ENCODE measurements around the gene UAP1. TPM values are rescaled to one million over a fixed set of nuclear protein-coding genes. Genes with fewer than 3 reads are reported as not detected.
A peak's percentile ranks its signal among the peaks of the same experiment; 100 is the strongest.

Gene UAP1
- total RNA-seq (2021) (33.1 and 39.8 TPM in 2 replicates), Bru-seq, nascent RNA (percentile 86 among the genes with signal in this experiment), BruChase-seq, experiment 1, labeled RNA remaining after a 2-hour chase (percentile 85 among the genes with signal in this experiment), BruChase-seq, experiment 2, labeled RNA remaining after a 6-hour chase (percentile 88 among the genes with signal in this experiment)
- long read RNA-seq, transcript UAP1-201 (11 exons, 2,377 nt): major isoform, 69 of 94 reads
- long read RNA-seq, partial matches to known transcripts: 6 of 94 reads
- long read RNA-seq, other reads (novel, unspliced or antisense): 16 of 94 reads

DNA sequence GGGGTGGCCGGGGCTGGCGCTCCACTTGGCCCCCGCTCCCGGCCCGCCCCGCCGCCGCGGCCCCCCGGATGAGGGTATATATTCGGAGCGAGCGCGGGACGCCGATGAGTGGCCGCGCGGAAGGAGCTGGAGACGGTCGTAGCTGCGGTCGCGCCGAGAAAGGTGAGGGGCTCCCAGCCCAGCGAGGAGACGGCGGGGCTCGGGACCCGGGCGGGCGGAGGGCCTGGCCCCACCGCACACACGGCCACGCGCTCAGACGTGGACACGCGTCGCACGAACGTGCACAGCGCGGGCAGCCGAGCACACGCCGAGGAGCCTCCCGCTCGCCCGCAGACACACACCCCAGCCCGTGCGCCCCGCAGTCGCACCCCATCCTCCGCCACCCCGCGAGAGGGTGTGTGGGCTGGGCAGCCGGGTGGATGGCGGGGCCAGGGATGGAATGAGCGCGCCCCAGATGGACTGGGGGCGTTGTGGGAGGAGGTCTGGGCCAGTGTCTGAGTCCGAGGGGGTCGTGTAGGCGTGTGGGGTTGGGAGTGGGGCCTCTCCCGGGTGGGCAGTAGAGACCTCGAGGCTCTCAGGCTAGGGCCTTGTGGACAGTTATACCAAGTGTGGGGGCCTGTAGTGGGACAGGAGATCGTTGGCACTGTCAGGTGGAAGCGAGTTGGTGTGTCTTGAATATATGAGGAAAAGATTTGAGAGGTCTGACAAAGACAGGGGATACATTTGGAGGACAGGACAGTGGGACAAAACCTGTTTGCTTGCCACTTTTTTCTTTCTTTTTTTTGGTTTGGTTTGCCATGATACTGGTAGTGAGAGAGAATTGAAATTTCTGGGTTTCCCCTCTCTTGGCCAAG lies at the start of gene UAP1:
UAP1 (plus strand) TSS at position 107 of the 854 bp plus-strand sequence. CDS start 4,347 bp downstream, outside the sequence.
- no peak for DNase-seq
- CTCF ChIA-PET: interaction anchor here (0.6 kb wide), 1 partner anchor 53 kb away, joined by 3 read pairs; no protein-coding TSS in a partner anchor

GRCh38 chr1:162527314-162527713 lies 34.2 kb upstream of the UAP1 start:
- intact Hi-C loops (cut with micrococcal nuclease; ENCODE audit: unreplicated experiment): loop anchor here (5.0 kb wide), 1 partner anchor 35 kb away; the partner anchor contains the start of gene UAP1
- no peaks in the 10 kb centered on the region for H3K9me2 ChIP-seq (ENCODE audit: insufficient read depth)
- H4K20me1 ChIP-seq (ENCODE audit: insufficient read depth): no peaks in the 10 kb centered on the region; the same call in 1 of the 2 replicates
- no peaks in the 10 kb centered on the region for H3K4me1 ChIP-seq (replicated peaks; ENCODE audit: insufficient read depth)
- ChIA-PET CTCF (no interaction called here), POLR2A (ENCODE audit: unreplicated experiment) (no interaction called here)
- no peaks in the 10 kb centered on the region for H3K9me3 ChIP-seq (ENCODE audit: insufficient read depth, low read depth)
- peaks cover 14% of the 10 kb centered on the region for H3K36me3 ChIP-seq (ENCODE audit: low read depth)
- H3K4me2 ChIP-seq: no peak overlapping the region
- TF ChIP-seq CTCF (conservative IDR thresholded peaks at IDR 0.05) (no peak), EZH2 (IDR thresholded peaks at IDR 0.05; ENCODE audit: low read depth) (no peak)
- H3K79me2 ChIP-seq (ENCODE audit: low read depth): no peaks in the 10 kb centered on the region
- H3K27ac ChIP-seq: no peak overlapping the region
- DNase-seq: no peak
- H3K27me3 ChIP-seq (ENCODE audit: insufficient read depth, low read depth): no peaks in the 10 kb centered on the region
- H3F3A ChIP-seq (ENCODE audit: insufficient read depth, low read depth): no peaks in the 10 kb centered on the region
- no peak overlapping the region for H3K4me3 ChIP-seq
- BruUV-seq (replicated peaks): no TSS peak
- H2AFZ ChIP-seq: no peak overlapping the region

More for the DNA sequence above, at the start of gene UAP1:
- Histone ChIP-seq H3K27ac (peak within 1 kb of the TSS; percentile 54), H3F3A (ENCODE audit: insufficient read depth, low read depth) (no peaks in the 10 kb centered on the region), H3K27me3 (ENCODE audit: insufficient read depth, low read depth) (no peaks in the 10 kb centered on the region), H3K36me3 (ENCODE audit: low read depth) (0 out of 2 replicates have a peak, but pooled peaks cover 3% of the 10 kb centered on the region), H2AFZ (peak within 1 kb of the TSS; percentile 88), H4K20me1 (ENCODE audit: insufficient read depth) (0 out of 2 replicates have a peak, but pooled peaks cover 10% of the 10 kb centered on the region), H3K9me2 (ENCODE audit: insufficient read depth) (0 out of 2 replicates have a peak, but pooled peaks cover 4% of the 10 kb centered on the region), H3K4me1 (replicated peaks; ENCODE audit: insufficient read depth) (peaks cover 17% of the 10 kb centered on the region), H3K79me2 (ENCODE audit: low read depth) (peaks cover 42% of the 10 kb centered on the region), H3K4me2 (peak within 1 kb of the TSS; percentile 91), H3K9me3 (ENCODE audit: insufficient read depth, low read depth) (no peaks in the 10 kb centered on the region), H3K4me3 (peak within 1 kb of the TSS; percentile 70)
- BruUV-seq (replicated peaks): no TSS peak
- POLR2A ChIA-PET (ENCODE audit: unreplicated experiment): interaction anchor here (0.6 to 0.7 kb wide), 4 partner anchors 20 to 598 kb away, joined by 3 to 40 read pairs (median 8); no protein-coding TSS in a partner anchor
- intact Hi-C loops (cut with micrococcal nuclease; ENCODE audit: unreplicated experiment): loop anchor here (1.0 to 5.0 kb wide), 4 partner anchors 9 to 65 kb away; partner anchors contain the start of gene UHMK1
- TF ChIP-seq CTCF (conservative IDR thresholded peaks at IDR 0.05) (no peak), EZH2 (IDR thresholded peaks at IDR 0.05; ENCODE audit: low read depth) (no peak)

- no TSS peak for BruUV-seq (replicated peaks)
- TF ChIP-seq EZH2 (IDR thresholded peaks at IDR 0.05; ENCODE audit: low read depth) (no peak), CTCF (conservative IDR thresholded peaks at IDR 0.05) (no peak)
- no peaks in the 10 kb centered on the region; the same call in 1 of the 2 replicates for H4K20me1 ChIP-seq (ENCODE audit: insufficient read depth)
- H3K4me1 ChIP-seq (replicated peaks; ENCODE audit: insufficient read depth): no peaks in the 10 kb centered on the region
- POLR2A ChIA-PET (ENCODE audit: unreplicated experiment): no interaction called here
- H3K4me2 ChIP-seq: no peak overlapping the region
- H3K9me2 ChIP-seq (ENCODE audit: insufficient read depth): no peaks in the 10 kb centered on the region
- DNase-seq: no peak
- intact Hi-C loops (cut with micrococcal nuclease; ENCODE audit: unreplicated experiment): no loop called here
- H3K27ac ChIP-seq: no peak overlapping the region
- no peak overlapping the region for H3K4me3 ChIP-seq
- CTCF ChIA-PET: no interaction called here
- no peak overlapping the region for H2AFZ ChIP-seq
- no peaks in the 10 kb centered on the region for H3K79me2 ChIP-seq (ENCODE audit: low read depth)
- H3F3A ChIP-seq (ENCODE audit: insufficient read depth, low read depth): no peaks in the 10 kb centered on the region
- no peaks in the 10 kb centered on the region for H3K27me3 ChIP-seq (ENCODE audit: insufficient read depth, low read depth)
- H3K9me3 ChIP-seq (ENCODE audit: insufficient read depth, low read depth): no peaks in the 10 kb centered on the region
- H3K36me3 ChIP-seq (ENCODE audit: low read depth): peaks cover 11% of the 10 kb centered on the region; the same call in 1 of the 2 replicates
These were observed 31.1 kb upstream of the UAP1 start for GRCh38 chr1:162530307-162530987.

Measured in PC-9 (cell line).